ENCODE measurements around the gene PLEKHA4. TPM values are rescaled to one million over a fixed set of nuclear protein-coding genes. Genes with fewer than 3 reads are reported as not detected.

PLEKHA4 gene
- total and polyA plus RNA-seq, 2 of the 13 experiments (the other 11 are each of a cell fraction or from before 2014, with no cell fraction given) = 4.8 to 6.0 TPM

DNA sequence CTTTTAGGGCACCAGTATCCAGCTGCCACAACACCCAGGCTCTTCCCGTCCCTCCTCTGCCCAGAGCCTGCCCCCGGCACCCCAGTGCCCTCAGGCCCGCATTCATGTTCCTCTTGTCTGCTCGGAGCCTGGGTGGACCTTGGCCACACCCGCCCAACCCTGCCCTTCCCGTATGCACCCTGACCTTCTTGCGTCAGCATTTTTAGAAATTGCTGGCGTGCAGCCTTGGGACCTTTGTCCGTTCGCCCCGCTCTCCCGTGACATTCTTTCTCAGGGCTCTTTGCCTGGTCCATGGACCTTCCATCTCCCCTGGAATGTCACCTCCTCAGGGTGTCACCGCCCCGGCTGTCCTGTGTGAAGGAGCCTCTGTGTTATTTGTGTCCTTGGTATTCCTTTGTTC is 39.3 kb upstream of the PLEKHA4 start (continued):
- TF ChIP-seq, protein P1, sequence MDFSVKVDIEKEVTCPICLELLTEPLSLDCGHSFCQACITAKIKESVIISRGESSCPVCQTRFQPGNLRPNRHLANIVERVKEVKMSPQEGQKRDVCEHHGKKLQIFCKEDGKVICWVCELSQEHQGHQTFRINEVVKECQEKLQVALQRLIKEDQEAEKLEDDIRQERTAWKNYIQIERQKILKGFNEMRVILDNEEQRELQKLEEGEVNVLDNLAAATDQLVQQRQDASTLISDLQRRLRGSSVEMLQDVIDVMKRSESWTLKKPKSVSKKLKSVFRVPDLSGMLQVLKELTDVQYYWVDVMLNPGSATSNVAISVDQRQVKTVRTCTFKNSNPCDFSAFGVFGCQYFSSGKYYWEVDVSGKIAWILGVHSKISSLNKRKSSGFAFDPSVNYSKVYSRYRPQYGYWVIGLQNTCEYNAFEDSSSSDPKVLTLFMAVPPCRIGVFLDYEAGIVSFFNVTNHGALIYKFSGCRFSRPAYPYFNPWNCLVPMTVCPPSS (IDR thresholded peaks at IDR 0.05) = no peak
- peak; percentile 51 for TF ChIP-seq ZMYM4 (CRISPR knock-in tag; IDR thresholded peaks at IDR 0.05)
- TF ChIP-seq SMARCE1 (IDR thresholded peaks at IDR 0.05; ENCODE audit: borderline replicate concordance) = no peak
- TF ChIP-seq ARNT2 (CRISPR knock-in tag; IDR thresholded peaks at IDR 0.05; ENCODE audit: low read depth) = no peak
- TF ChIP-seq ZNF430 (CRISPR knock-in tag; IDR thresholded peaks at IDR 0.05) = peak; percentile 51; the same call in 1 of the 2 replicates
- peak; percentile 65 for TF ChIP-seq MIXL1 (CRISPR knock-in tag; IDR thresholded peaks at IDR 0.05)
- 0 out of 2 replicates have a peak, but pooled peaks have one; percentile 9 for TF ChIP-seq ZNF629 (CRISPR knock-in tag; conservative IDR thresholded peaks at IDR 0.05)
- peak; percentile 76; the same call in 1 of the 2 replicates for TF ChIP-seq ZNF788 (CRISPR knock-in tag; IDR thresholded peaks at IDR 0.05; ENCODE audit: borderline replicate concordance)
- TF ChIP-seq, protein P2, sequence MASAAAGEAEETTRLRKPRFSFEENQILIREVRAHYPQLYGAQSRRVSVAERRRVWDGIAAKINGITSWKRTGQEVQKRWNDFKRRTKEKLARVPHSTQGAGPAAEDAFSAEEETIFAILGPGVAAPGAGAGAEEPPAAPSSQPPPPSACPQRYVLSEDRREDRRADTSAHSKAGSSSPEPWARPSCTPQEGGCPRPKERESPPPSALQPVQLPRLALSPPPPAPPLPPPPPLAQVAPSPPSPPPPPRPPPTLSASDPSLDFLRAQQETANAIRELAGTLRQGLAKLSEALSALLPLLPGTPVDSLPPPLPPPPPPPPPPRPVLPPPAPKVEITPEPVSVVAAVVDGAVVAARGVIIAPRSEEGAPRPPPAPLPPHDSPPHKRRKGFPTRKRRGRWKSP (CRISPR knock-in tag; IDR thresholded peaks at IDR 0.05) = 0 out of 2 replicates have a peak, but pooled peaks have one; percentile 35
- peak; percentile 76; the same call in 1 of the 2 replicates for TF ChIP-seq ZKSCAN5 (CRISPR knock-in tag; IDR thresholded peaks at IDR 0.05)
- TF ChIP-seq CEBPG (CRISPR knock-in tag; IDR thresholded peaks at IDR 0.05) = peak; percentile 93
- TF ChIP-seq ZNF484 (CRISPR knock-in tag; IDR thresholded peaks at IDR 0.05; ENCODE audit: borderline replicate concordance, low read depth) = no peak
- peak; percentile 77 for TF ChIP-seq CEBPB (IDR thresholded peaks at IDR 0.05; ENCODE audit: borderline replicate concordance, low read depth, low read length)
- peak; percentile 86 for TF ChIP-seq RXRA (CRISPR knock-in tag; IDR thresholded peaks at IDR 0.05)
- TF ChIP-seq, protein P3, sequence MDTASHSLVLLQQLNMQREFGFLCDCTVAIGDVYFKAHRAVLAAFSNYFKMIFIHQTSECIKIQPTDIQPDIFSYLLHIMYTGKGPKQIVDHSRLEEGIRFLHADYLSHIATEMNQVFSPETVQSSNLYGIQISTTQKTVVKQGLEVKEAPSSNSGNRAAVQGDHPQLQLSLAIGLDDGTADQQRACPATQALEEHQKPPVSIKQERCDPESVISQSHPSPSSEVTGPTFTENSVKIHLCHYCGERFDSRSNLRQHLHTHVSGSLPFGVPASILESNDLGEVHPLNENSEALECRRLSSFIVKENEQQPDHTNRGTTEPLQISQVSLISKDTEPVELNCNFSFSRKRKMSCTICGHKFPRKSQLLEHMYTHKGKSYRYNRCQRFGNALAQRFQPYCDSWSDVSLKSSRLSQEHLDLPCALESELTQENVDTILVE (CRISPR knock-in tag; IDR thresholded peaks at IDR 0.05) = peak; percentile 62; the same call in 1 of the 2 replicates
- TF ChIP-seq MATR3 (CRISPR knock-in tag; IDR thresholded peaks at IDR 0.05) = no peak
- TF ChIP-seq NR1H2 (CRISPR knock-in tag; IDR thresholded peaks at IDR 0.05; ENCODE audit: borderline replicate concordance, low read depth) = no peak
- peak; percentile 70 for TF ChIP-seq HDAC1 (CRISPR knock-in tag; IDR thresholded peaks at IDR 0.05)
- no peak for TF ChIP-seq ZNF720 (CRISPR knock-in tag; IDR thresholded peaks at IDR 0.05)
- no peak for TF ChIP-seq SIX4 (CRISPR knock-in tag; IDR thresholded peaks at IDR 0.05)
- TF ChIP-seq YEATS2 (CRISPR knock-in tag; IDR thresholded peaks at IDR 0.05; ENCODE audit: borderline replicate concordance) = 0 out of 2 replicates have a peak, but pooled peaks have one; percentile 32
- peak; percentile 98 to 99 for TF ChIP-seq MAFK (conservative IDR thresholded peaks at IDR 0.05 in 1 of 2, IDR thresholded peaks at IDR 0.05 in 1 of 2; ENCODE audit: low read length in 2 of 2)
- TF ChIP-seq, protein P4, sequence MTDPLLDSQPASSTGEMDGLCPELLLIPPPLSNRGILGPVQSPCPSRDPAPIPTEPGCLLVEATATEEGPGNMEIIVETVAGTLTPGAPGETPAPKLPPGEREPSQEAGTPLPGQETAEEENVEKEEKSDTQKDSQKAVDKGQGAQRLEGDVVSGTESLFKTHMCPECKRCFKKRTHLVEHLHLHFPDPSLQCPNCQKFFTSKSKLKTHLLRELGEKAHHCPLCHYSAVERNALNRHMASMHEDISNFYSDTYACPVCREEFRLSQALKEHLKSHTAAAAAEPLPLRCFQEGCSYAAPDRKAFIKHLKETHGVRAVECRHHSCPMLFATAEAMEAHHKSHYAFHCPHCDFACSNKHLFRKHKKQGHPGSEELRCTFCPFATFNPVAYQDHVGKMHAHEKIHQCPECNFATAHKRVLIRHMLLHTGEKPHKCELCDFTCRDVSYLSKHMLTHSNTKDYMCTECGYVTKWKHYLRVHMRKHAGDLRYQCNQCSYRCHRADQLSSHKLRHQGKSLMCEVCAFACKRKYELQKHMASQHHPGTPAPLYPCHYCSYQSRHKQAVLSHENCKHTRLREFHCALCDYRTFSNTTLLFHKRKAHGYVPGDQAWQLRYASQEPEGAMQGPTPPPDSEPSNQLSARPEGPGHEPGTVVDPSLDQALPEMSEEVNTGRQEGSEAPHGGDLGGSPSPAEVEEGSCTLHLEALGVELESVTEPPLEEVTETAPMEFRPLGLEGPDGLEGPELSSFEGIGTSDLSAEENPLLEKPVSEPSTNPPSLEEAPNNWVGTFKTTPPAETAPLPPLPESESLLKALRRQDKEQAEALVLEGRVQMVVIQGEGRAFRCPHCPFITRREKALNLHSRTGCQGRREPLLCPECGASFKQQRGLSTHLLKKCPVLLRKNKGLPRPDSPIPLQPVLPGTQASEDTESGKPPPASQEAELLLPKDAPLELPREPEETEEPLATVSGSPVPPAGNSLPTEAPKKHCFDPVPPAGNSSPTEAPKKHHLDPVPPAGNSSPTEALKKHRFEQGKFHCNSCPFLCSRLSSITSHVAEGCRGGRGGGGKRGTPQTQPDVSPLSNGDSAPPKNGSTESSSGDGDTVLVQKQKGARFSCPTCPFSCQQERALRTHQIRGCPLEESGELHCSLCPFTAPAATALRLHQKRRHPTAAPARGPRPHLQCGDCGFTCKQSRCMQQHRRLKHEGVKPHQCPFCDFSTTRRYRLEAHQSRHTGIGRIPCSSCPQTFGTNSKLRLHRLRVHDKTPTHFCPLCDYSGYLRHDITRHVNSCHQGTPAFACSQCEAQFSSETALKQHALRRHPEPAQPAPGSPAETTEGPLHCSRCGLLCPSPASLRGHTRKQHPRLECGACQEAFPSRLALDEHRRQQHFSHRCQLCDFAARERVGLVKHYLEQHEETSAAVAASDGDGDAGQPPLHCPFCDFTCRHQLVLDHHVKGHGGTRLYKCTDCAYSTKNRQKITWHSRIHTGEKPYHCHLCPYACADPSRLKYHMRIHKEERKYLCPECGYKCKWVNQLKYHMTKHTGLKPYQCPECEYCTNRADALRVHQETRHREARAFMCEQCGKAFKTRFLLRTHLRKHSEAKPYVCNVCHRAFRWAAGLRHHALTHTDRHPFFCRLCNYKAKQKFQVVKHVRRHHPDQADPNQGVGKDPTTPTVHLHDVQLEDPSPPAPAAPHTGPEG (CRISPR knock-in tag; IDR thresholded peaks at IDR 0.05) = no peak
- TF ChIP-seq ZNF761 (CRISPR knock-in tag; conservative IDR thresholded peaks at IDR 0.05) = no peak
